ENCODE data around the gene EEF1AKMT1.

EEF1AKMT1 gene

GRCh38 chr13:20773194-20774080 is at the start of gene EEF1AKMT1:
TSS of gene EEF1AKMT1 (minus strand) at chr13:20773961. CDS start at chr13:20757598, 16,363 bp downstream.
- DNase-seq (ENCODE audit: low spot score) = peak; percentile 98

- no peak for DNase-seq (ENCODE audit: low spot score)
Observed at GRCh38 chr13:20823071-20823470, 49.3 kb upstream of the EEF1AKMT1 start.

- DNase-seq (ENCODE audit: low spot score) = no peak
Observed at GRCh38 chr13:20822406-20822805, 48.6 kb upstream of the EEF1AKMT1 start.

GRCh38 chr13:20819715-20820114 is 46.0 kb upstream of the EEF1AKMT1 start:
- no peak for DNase-seq (ENCODE audit: low spot score)

- DNase-seq (ENCODE audit: low spot score) = no peak
Observed at GRCh38 chr13:20815464-20815863, 41.7 kb upstream of the EEF1AKMT1 start.

GRCh38 chr13:20814224-20814910 is 40.6 kb upstream of the EEF1AKMT1 start:
- DNase-seq (ENCODE audit: low spot score) = peak; percentile 83

- DNase-seq (ENCODE audit: low spot score) = no peak
Observed at GRCh38 chr13:20812890-20813289, 39.1 kb upstream of the EEF1AKMT1 start.

GRCh38 chr13:20810808-20811207 is 37.0 kb upstream of the EEF1AKMT1 start:
- DNase-seq (ENCODE audit: low spot score) = no peak

- DNase-seq (ENCODE audit: low spot score) = no peak
Observed at GRCh38 chr13:20808874-20809273, 35.1 kb upstream of the EEF1AKMT1 start.

GRCh38 chr13:20803180-20803965 is 29.6 kb upstream of the EEF1AKMT1 start:
- no peak for DNase-seq (ENCODE audit: low spot score)

- DNase-seq (ENCODE audit: low spot score) = no peak
Observed at GRCh38 chr13:20801707-20802106, 27.9 kb upstream of the EEF1AKMT1 start.

GRCh38 chr13:20799726-20800416 is 26.1 kb upstream of the EEF1AKMT1 start:
- DNase-seq (ENCODE audit: low spot score) = no peak

- no peak for DNase-seq (ENCODE audit: low spot score)
Observed at GRCh38 chr13:20798027-20798426, 24.3 kb upstream of the EEF1AKMT1 start.

- no peak for DNase-seq (ENCODE audit: low spot score)
Observed at GRCh38 chr13:20796791-20797508, 23.2 kb upstream of the EEF1AKMT1 start.

GRCh38 chr13:20789665-20790064 is 15.9 kb upstream of the EEF1AKMT1 start:
- DNase-seq (ENCODE audit: low spot score) = no peak

- DNase-seq (ENCODE audit: low spot score) = no peak
Observed at GRCh38 chr13:20788312-20788711, 14.6 kb upstream of the EEF1AKMT1 start.

- DNase-seq (ENCODE audit: low spot score) = no peak
Observed at GRCh38 chr13:20787180-20787579, 13.4 kb upstream of the EEF1AKMT1 start.

- DNase-seq (ENCODE audit: low spot score) = no peak
Observed at GRCh38 chr13:20782116-20782708, 8.5 kb upstream of the EEF1AKMT1 start.

GRCh38 chr13:20780317-20780716 is 6.6 kb upstream of the EEF1AKMT1 start:
- no peak for DNase-seq (ENCODE audit: low spot score)

- no peak for DNase-seq (ENCODE audit: low spot score)
Observed at GRCh38 chr13:20779405-20779804, 5.6 kb upstream of the EEF1AKMT1 start.

- no peak for DNase-seq (ENCODE audit: low spot score)
Observed at GRCh38 chr13:20778311-20778710, 4.5 kb upstream of the EEF1AKMT1 start.

Data from AG08396 (cell line).